Left renal pelvis (tissue), 4 donors: ENCODE results near the gene LENG1. TPM values are rescaled to one million over a fixed set of nuclear protein-coding genes. Genes with fewer than 3 reads are reported as not detected.
A peak's percentile ranks its signal among the peaks of the same experiment; 100 is the strongest.

ENCODE experiments used
- DNase-seq, 4 donors: peaks; one replicate each; pipeline ENCODE4 v3.0.0-alpha.2; 2013; ENCODE audit warnings: low read depth in 4 of 4, low spot score in 3 of 4
- polyA plus RNA-seq, 4 donors: library from polyadenylated mRNA; unstranded; fragments of 120-200 nt; gene quantifications; one replicate each; pipeline ENCODE4 v1.2.1, GENCODE V29; 2013; ENCODE audit not compliant: insufficient read length in 4 of 4

Gene LENG1
- polyA plus RNA-seq, 4 donors: 7.6 to 10.1 (median 8.6) TPM

DNA sequence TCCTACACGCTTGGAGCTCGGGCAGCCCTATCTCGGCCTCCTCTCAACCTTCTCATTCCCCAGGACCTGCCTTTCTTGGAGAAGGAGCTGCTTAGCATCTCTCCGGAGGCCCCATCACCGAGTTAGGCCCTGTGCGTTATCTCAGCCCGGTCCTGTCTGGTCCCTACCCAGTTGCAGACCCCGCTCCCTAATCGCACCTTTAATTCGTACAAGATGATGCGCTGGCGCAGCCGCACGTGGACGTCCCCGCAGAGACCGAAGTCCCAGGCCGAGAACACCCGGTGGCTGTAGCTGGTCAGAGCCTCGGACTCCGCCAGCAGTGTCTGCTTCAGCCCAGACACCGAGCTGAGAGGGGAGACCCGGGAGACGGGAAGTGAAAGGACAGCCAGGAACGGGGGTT is 5.7 kb upstream of the LENG1 start:
- DNase-seq: no peak

DNA sequence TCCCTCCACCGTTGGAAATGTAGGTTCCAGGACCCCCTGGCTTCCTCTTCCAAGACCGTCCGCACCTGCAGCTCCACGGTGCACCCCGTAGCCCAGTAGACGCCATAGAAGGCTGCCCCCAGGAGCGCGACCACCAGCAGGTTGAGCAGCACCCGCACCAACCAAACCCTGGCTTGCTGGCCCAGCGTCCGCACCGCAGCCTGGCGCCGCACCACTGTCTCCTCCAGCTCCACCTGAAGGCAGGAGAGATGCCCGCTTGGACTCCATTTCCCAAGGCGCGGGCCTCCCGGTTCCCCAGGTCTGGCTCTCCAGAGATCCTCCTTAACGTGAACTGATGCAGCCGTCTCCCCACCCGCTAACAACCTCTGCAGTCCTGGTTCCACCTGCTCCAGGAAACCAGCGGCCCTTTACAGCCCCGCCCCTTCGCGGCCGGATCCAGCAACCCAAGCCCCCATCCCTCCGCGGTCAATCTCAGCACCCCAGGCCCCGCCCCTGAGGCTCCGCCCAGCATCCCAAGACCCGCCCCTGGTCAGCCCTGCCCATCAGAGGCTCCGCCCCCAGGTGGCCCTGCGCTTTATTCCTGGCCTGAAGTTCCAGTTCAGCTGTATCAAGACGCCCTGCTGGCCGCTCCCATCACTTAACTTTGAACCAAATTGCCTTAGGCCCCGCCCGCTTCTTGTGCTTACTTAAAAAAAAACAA is 5.0 kb upstream of the LENG1 start:
- no peak for DNase-seq

GRCh38 chr19:54162884-54163283 is 3.4 kb upstream of the LENG1 start:
- no peak for DNase-seq

DNA sequence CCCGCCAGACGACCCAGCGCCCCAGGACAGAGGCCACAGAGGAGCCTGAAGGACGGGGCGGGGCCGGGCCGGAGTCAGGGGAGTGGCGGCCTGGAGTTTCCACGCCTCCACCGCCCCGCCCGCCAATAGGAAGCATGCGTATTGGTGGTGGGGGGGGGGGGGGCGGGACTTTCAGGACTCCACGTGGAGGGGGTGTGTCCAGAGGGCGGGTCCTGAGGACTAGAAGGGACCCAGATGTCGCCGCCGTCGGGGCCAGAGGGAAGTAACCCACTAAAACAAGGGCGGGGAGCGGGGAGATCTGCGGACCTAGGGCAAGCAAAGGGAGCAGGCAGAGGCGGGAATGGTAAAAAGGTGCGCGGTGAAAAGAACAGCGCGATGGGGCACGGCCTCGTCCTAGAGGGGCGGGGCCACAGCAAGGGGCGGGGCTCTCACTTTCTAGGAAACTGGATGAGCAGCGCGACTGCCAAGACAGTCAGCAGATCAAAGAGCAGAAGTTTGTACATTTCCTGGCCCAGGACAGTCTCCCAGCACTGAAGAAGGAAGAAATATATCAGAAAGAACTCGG is 2.8 kb upstream of the LENG1 start:
- DNase-seq: peak in 1 of 4 donors; percentile 56

GRCh38 chr19:54160854-54161253 is 1.3 kb upstream of the LENG1 start:
- no peak for DNase-seq

GRCh38 chr19:54160182-54160811 is 776 bp upstream of the LENG1 start:
- no peak for DNase-seq

GRCh38 chr19:54158812-54159351 is 639 bp downstream of the LENG1 start:
- DNase-seq: no peak

DNA sequence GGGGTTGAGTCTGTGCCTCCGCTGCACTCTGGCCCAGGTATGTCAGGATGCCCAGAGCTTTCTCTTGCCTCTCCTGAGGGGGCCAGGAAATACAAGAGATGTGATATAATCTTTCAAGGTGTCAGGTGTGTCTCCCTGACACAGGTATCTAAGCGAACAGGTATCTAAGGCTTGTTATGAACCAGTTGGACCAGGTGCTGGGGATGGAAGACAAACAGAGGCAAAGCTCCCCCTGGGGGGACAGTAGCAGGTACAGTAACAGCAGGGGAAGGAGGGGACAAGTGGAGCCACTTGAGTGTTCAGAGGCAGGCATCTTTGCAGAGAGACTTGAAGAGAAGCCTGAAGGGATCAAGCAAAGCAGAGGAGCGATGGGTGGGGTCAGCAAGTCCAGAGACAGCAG is 2.6 kb downstream of the LENG1 start:
- DNase-seq: no peak

DNA sequence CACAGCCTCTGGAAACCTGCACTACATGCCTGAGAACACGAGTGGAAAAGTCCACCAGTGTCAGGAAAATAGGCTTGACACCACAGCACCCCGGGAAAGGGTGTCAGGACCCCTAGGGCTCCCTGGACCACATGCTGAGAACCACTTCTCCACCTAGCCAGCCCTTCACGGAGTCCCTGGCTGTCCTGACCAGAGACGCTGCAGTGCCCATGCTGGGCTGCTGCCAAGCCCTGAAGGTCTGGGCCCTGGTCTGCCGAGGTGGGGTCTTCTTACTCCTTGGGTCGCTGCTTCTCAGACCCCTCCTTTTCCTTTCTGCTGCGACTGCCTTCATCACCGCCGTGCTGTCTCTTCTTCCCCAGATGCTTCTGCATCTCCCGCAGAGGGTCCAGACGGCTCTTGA is 3.0 kb downstream of the LENG1 start:
- DNase-seq: no peak

GRCh38 chr19:54155694-54156093 is 3.8 kb downstream of the LENG1 start:
- DNase-seq: no peak

- no peak for DNase-seq
Observed at GRCh38 chr19:54154603-54155345, 4.7 kb downstream of the LENG1 start.

GRCh38 chr19:54153731-54154326 is 5.7 kb downstream of the LENG1 start:
- no peak for DNase-seq

- no peak for DNase-seq
Observed at GRCh38 chr19:54152878-54153524, 6.5 kb downstream of the LENG1 start.

- no peak for DNase-seq
Observed at GRCh38 chr19:54152267-54152666, 7.3 kb downstream of the LENG1 start.

- DNase-seq: no peak
Observed at GRCh38 chr19:54151362-54152035, 8.0 kb downstream of the LENG1 start.

DNA sequence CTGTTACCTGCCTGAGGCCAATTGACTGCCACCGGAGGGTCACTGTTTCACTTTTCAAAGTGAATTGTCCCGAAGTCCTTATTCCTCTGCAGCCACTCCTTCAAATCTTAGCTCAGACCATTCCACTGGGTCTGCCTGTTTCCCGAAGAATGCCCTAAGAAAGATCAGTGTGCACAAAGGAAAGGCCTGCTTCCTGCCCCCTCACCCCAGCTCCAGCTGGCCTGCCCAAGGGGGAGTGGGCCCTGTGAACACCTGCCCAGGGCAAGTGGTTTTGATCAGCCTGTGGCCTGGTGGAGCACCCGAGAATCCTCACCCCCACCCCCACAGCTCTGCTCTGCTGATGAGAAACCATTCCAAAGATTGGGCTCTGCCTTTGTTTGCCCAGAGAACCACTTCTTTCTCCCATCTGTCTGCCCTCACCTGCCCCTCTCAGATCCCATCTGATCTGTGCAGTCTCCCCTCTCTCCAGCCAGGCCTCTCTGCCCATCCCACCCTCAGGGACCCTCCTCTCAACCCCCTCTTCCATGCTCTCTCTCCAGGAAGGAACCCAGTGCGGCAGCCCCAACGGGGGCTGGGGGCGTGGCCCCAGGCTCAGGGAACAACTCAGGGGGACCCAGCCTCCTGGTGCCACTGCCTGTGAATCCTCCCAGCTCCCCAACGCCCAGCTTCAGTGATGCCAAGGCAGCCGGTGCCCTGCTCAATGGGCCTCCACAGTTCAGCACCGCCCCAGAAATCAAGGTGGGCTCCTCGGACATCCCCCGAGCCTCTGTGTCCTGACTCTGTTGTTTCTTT is 10.3 kb downstream of the LENG1 start:
- no peak for DNase-seq

GRCh38 chr19:54148158-54148557 is 11.4 kb downstream of the LENG1 start:
- DNase-seq: no peak

DNA sequence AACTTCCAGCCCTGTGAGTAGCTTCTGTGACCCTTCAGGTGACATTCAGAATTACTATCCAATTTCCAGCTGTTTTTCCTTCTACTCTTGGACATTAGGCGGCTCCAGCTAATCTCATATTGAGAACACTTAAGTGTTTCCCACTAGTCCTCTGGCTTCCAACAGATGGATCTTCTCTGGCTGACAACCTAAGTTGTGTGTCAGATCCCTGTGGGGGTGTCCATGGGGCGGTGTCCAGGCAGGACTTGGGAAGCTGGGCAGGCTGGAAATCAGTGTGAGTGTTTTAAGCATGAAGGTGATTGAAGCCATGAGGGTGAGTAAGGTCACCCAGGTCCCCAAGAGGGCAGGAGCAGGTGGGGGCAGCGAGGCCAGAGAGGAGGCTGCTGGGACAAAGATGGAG is 11.8 kb downstream of the LENG1 start:
- peak in 1 of 4 donors; percentile 56 for DNase-seq
